HCT116 (cell line): ENCODE data around the gene MSI2.

ENCODE experiments used
- POLR2A ChIP-seq: IDR thresholded peaks from 2 replicates; pipeline ENCODE4 v1.7.0; 2011; ENCODE audit warnings: borderline replicate concordance; ENCODE audit not compliant: insufficient read depth, insufficient read length; ENCODE audit errors: extremely low read depth
- RAD21 ChIP-seq: IDR thresholded peaks from 2 replicates; pipeline ENCODE4 v1.6.1; 2012; ENCODE audit warnings: low read depth, mild to moderate bottlenecking
- ZNF274 ChIP-seq: fragments of 200-500 bp; sonication (Bioruptor generic); IDR thresholded peaks from 2 replicates; pipeline ENCODE4 v1.6.1; 2014; ENCODE audit warnings: mild to moderate bottlenecking, low read depth, low read length, inconsistent platforms
- TF ChIP-seq, protein P1 (sequence below), 3 experiments: fragments of 200-600 bp in 1 of 3; sonication (generic) in 1 of 3; IDR thresholded peaks in 2 of 3; conservative IDR thresholded peaks in 1 of 3; 2 replicates each; pipeline ENCODE4 v1.5.1; 2012 to 2017; ENCODE audit warnings: low read depth in 2 of 3, low read length in 2 of 3, antibody characterized with exemption in 1 of 3, borderline replicate concordance in 1 of 3, control low read depth in 1 of 3, mild to moderate bottlenecking in 1 of 3, mixed read lengths in 1 of 3, mixed run types in 1 of 3, moderate library complexity in 1 of 3; ENCODE audit not compliant: insufficient read depth in 1 of 3

DNA sequence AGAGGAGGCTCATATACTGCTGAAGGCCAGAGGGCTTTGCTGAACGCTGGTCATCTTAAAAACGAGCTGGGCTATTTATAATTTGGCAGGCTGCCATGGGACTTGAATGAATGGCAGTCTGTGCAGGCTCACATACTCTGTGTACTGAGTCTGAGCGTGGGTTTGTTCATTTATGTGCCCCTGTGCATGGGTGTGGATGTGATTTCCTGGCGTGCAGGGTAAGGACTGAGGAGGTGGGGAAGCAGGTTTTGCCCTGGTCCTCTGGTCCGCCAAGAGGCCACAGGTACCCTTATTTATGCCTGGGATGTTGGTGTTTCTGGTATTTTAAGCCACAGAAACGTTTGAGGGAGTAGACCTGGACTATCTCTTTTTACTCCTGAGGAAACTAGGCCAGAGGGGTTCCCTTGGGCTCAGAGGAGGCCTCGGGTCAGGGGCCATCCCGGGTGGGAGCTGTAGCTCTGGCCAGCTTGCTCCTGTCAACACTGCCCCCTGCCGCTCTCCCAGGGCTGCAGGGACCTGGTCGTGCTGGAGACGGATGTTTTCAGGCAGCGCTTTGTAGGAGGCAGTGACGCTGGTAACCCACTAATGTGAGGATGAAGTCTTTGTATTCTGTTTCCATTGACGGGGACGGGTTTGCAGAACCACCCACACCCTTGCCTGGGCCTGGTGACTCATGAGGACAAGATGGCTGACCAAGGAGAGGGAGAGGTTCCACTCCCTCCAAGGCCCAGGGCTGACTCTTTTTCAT, 184.4 kb downstream of the MSI2 start:
- TF ChIP-seq RAD21: peak; percentile 80
- TF ChIP-seq, protein P1, sequence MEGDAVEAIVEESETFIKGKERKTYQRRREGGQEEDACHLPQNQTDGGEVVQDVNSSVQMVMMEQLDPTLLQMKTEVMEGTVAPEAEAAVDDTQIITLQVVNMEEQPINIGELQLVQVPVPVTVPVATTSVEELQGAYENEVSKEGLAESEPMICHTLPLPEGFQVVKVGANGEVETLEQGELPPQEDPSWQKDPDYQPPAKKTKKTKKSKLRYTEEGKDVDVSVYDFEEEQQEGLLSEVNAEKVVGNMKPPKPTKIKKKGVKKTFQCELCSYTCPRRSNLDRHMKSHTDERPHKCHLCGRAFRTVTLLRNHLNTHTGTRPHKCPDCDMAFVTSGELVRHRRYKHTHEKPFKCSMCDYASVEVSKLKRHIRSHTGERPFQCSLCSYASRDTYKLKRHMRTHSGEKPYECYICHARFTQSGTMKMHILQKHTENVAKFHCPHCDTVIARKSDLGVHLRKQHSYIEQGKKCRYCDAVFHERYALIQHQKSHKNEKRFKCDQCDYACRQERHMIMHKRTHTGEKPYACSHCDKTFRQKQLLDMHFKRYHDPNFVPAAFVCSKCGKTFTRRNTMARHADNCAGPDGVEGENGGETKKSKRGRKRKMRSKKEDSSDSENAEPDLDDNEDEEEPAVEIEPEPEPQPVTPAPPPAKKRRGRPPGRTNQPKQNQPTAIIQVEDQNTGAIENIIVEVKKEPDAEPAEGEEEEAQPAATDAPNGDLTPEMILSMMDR (IDR thresholded peaks at IDR 0.05 in 2 of 3, conservative IDR thresholded peaks at IDR 0.05 in 1 of 3; ENCODE audit: borderline replicate concordance in 1 of 3, insufficient read depth in 1 of 3, low read depth in 2 of 3, low read length in 2 of 3): peak; percentile 94 to 95 (median 95)
- TF ChIP-seq ZNF274: no peak
- TF ChIP-seq POLR2A: no peak
